Sigmoid colon (tissue), 3 donors: ENCODE results near the gene NDUFA8.

Experiments
- POLR2A ChIP-seq, 2 donors: fragments of 450-650 bp; IDR thresholded peaks; one replicate each; pipeline ENCODE4 v1.6.1; 2016; ENCODE audit warnings: antibody characterized with exemption in 2 of 2, mild to moderate bottlenecking in 2 of 2, moderate library complexity in 2 of 2
- TF ChIP-seq, protein P1 (sequence below), 4 experiments: fragments of 450-650 bp in 3 of 4; fragments of 200-600 bp in 1 of 4; IDR thresholded peaks; one replicate each; pipeline ENCODE4 v1.5.1; 2016 to 2019; ENCODE audit warnings: antibody characterized with exemption in 4 of 4, mild to moderate bottlenecking in 3 of 4, moderate library complexity in 2 of 4

GRCh38 chr9:122130837-122131236, 28.7 kb downstream of the NDUFA8 start:
- TF ChIP-seq POLR2A (IDR thresholded peaks at IDR 0.05), result no peak
- TF ChIP-seq, protein P1, sequence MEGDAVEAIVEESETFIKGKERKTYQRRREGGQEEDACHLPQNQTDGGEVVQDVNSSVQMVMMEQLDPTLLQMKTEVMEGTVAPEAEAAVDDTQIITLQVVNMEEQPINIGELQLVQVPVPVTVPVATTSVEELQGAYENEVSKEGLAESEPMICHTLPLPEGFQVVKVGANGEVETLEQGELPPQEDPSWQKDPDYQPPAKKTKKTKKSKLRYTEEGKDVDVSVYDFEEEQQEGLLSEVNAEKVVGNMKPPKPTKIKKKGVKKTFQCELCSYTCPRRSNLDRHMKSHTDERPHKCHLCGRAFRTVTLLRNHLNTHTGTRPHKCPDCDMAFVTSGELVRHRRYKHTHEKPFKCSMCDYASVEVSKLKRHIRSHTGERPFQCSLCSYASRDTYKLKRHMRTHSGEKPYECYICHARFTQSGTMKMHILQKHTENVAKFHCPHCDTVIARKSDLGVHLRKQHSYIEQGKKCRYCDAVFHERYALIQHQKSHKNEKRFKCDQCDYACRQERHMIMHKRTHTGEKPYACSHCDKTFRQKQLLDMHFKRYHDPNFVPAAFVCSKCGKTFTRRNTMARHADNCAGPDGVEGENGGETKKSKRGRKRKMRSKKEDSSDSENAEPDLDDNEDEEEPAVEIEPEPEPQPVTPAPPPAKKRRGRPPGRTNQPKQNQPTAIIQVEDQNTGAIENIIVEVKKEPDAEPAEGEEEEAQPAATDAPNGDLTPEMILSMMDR (IDR thresholded peaks at IDR 0.05), result no peak
